ENCODE measurements around the gene CDCA7. TPM values are rescaled to one million over a fixed set of nuclear protein-coding genes. Genes with fewer than 3 reads are reported as not detected.

Gene CDCA7
- total RNA-seq, 6 donors from 2014 or later = 0.46 to 3.1 (median 1.0) TPM; not detected in 1

- no peak overlapping the region for H3K27ac ChIP-seq
- ATAC-seq (ENCODE audit: low FRiP score in 2 of 2) (no peak), DNase-seq (no peak)
- no peaks in the 10 kb centered on the region for H3K27me3 ChIP-seq
- no peak overlapping the region for H3K4me3 ChIP-seq
- no peaks in the 10 kb centered on the region for H3K36me3 ChIP-seq
- 82% methylated on average over 3 of the region's 3 CpGs for WGBS, 2 donors
- TF ChIP-seq EP300 (IDR thresholded peaks at IDR 0.05) = no peak
- TF ChIP-seq CTCF (IDR thresholded peaks at IDR 0.05) = no peak
- TF ChIP-seq POLR2A (IDR thresholded peaks at IDR 0.05) = no peak
- no peak for TF ChIP-seq POLR2AphosphoS5 (IDR thresholded peaks at IDR 0.05)
- H3K9me3 ChIP-seq = no peaks in the 10 kb centered on the region
- no peaks in the 10 kb centered on the region for H3K4me1 ChIP-seq
Measured at GRCh38 chr2:173387660-173388059, 33.0 kb downstream of the CDCA7 start.

GRCh38 chr2:173388795-173389194 lies 34.1 kb downstream of the CDCA7 start:
- no peaks in the 10 kb centered on the region for H3K27me3 ChIP-seq
- no peaks in the 10 kb centered on the region for H3K4me1 ChIP-seq
- ATAC-seq (ENCODE audit: low FRiP score in 2 of 2) (no peak), DNase-seq (no peak)
- H3K9me3 ChIP-seq = no peaks in the 10 kb centered on the region
- H3K36me3 ChIP-seq = no peaks in the 10 kb centered on the region
- no peak overlapping the region for H3K27ac ChIP-seq
- TF ChIP-seq CTCF (IDR thresholded peaks at IDR 0.05) (no peak), POLR2A (IDR thresholded peaks at IDR 0.05) (no peak), EP300 (IDR thresholded peaks at IDR 0.05) (no peak), POLR2AphosphoS5 (IDR thresholded peaks at IDR 0.05) (no peak)
- H3K4me3 ChIP-seq = no peak overlapping the region
- 69 to 73% methylated on average over 2 of the region's 2 CpGs for WGBS, 2 donors

- Histone ChIP-seq H3K27ac (no peak overlapping the region), H3K4me3 (no peak overlapping the region), H3K36me3 (no peaks in the 10 kb centered on the region), H3K9me3 (no peaks in the 10 kb centered on the region), H3K27me3 (no peaks in the 10 kb centered on the region), H3K4me1 (no peaks in the 10 kb centered on the region)
- TF ChIP-seq POLR2A (IDR thresholded peaks at IDR 0.05) (no peak), POLR2AphosphoS5 (IDR thresholded peaks at IDR 0.05) (no peak), EP300 (IDR thresholded peaks at IDR 0.05) (no peak), CTCF (IDR thresholded peaks at IDR 0.05) (no peak)
- 93 to 100% methylated on average over 5 of the region's 5 CpGs for WGBS, 2 donors
- DNase-seq (no peak), ATAC-seq (ENCODE audit: low FRiP score in 2 of 2) (no peak)
Measured at GRCh38 chr2:173390036-173390435, 35.4 kb downstream of the CDCA7 start.

- TF ChIP-seq EP300 (IDR thresholded peaks at IDR 0.05) (no peak), POLR2A (IDR thresholded peaks at IDR 0.05) (no peak), CTCF (IDR thresholded peaks at IDR 0.05) (no peak), POLR2AphosphoS5 (IDR thresholded peaks at IDR 0.05) (no peak)
- no peaks in the 10 kb centered on the region for H3K36me3 ChIP-seq
- 78 to 87% methylated on average over 5 of the region's 5 CpGs for WGBS, 2 donors
Measured at GRCh38 chr2:173392731-173393130, 38.1 kb downstream of the CDCA7 start.

GRCh38 chr2:173393186-173393585 lies 38.5 kb downstream of the CDCA7 start:
- no peak overlapping the region for H3K27ac ChIP-seq
- no peaks in the 10 kb centered on the region for H3K9me3 ChIP-seq
- ATAC-seq (ENCODE audit: low FRiP score in 2 of 2) = no peak
- DNase-seq = no peak
- no peaks in the 10 kb centered on the region for H3K36me3 ChIP-seq
- no peaks in the 10 kb centered on the region for H3K4me1 ChIP-seq
- no peak overlapping the region for H3K4me3 ChIP-seq
- no peak for TF ChIP-seq EP300 (IDR thresholded peaks at IDR 0.05)
- no peak for TF ChIP-seq CTCF (IDR thresholded peaks at IDR 0.05)
- no peak for TF ChIP-seq POLR2AphosphoS5 (IDR thresholded peaks at IDR 0.05)
- TF ChIP-seq POLR2A (IDR thresholded peaks at IDR 0.05) = no peak
- 82 to 84% methylated on average over 1 of the region's 1 CpG for WGBS, 2 donors
- no peaks in the 10 kb centered on the region for H3K27me3 ChIP-seq

More at GRCh38 chr2:173392731-173393130, 38.1 kb downstream of the CDCA7 start:
- Histone ChIP-seq H3K4me1 (no peaks in the 10 kb centered on the region), H3K27ac (no peak overlapping the region), H3K4me3 (no peak overlapping the region), H3K27me3 (no peaks in the 10 kb centered on the region), H3K9me3 (no peaks in the 10 kb centered on the region)
- DNase-seq (no peak), ATAC-seq (ENCODE audit: low FRiP score in 2 of 2) (no peak)

Data from upper lobe of left lung (tissue), 6 donors.